ENCODE data around the gene TAF8. TPM values are rescaled to one million over a fixed set of nuclear protein-coding genes. Genes with fewer than 3 reads are reported as not detected.

Gene TAF8
- total RNA-seq, 4 donors from 2014 or later = 16.3 to 49.2 (median 35.6) TPM

- Histone ChIP-seq H3K27me3 (peaks cover 5 to 13% (median 8%) of the 10 kb centered on the region in 3 donors), H3K36me3 (no peaks in the 10 kb centered on the region), H3K27ac (no peak overlapping the region)
Measured at GRCh38 chr6:42100029-42100901, 49.9 kb downstream of the TAF8 start.

GRCh38 chr6:42101186-42101657, 50.9 kb downstream of the TAF8 start:
- TF ChIP-seq POLR2A (IDR thresholded peaks at IDR 0.05) (no peak), CTCF (IDR thresholded peaks at IDR 0.05 in 4 of 5, conservative IDR thresholded peaks at IDR 0.05 in 1 of 5) (no peak)
- no peak for ATAC-seq
- in situ Hi-C loops (cut with MboI; ENCODE audit: low sequenced_read_pairs in 4 of 4) (no loop called here), intact Hi-C loops (cut with DNase I; ENCODE audit: low total_unique reads) (no loop called here)
- no peak overlapping the region for H3K27ac ChIP-seq
- no peak overlapping the region for H3K4me3 ChIP-seq
- H3K36me3 ChIP-seq = no peaks in the 10 kb centered on the region
- H3K4me1 ChIP-seq = no peaks in the 10 kb centered on the region
- DNase-seq = no peak
- no peaks in the 10 kb centered on the region for H3K9me3 ChIP-seq
- H3K27me3 ChIP-seq = peaks cover 5 to 15% (median 13%) of the 10 kb centered on the region in 3 donors

More at GRCh38 chr6:42100029-42100901, 49.9 kb downstream of the TAF8 start:
- H3K9me3 ChIP-seq = no peaks in the 10 kb centered on the region
- intact Hi-C loops (cut with DNase I; ENCODE audit: low total_unique reads) (no loop called here), in situ Hi-C loops (cut with MboI; ENCODE audit: low sequenced_read_pairs in 4 of 4) (no loop called here)
- H3K4me1 ChIP-seq = no peaks in the 10 kb centered on the region
- DNase-seq (no peak), ATAC-seq (no peak)
- TF ChIP-seq POLR2A (IDR thresholded peaks at IDR 0.05) = no peak
- TF ChIP-seq CTCF (IDR thresholded peaks at IDR 0.05 in 4 of 5, conservative IDR thresholded peaks at IDR 0.05 in 1 of 5) = no peak
- no peak overlapping the region for H3K4me3 ChIP-seq

GRCh38 chr6:42103216-42103615, 52.9 kb downstream of the TAF8 start:
- TF ChIP-seq CTCF (IDR thresholded peaks at IDR 0.05 in 4 of 5, conservative IDR thresholded peaks at IDR 0.05 in 1 of 5) (no peak), POLR2A (IDR thresholded peaks at IDR 0.05) (no peak)
- intact Hi-C loops (cut with DNase I; ENCODE audit: low total_unique reads) = no loop called here
- in situ Hi-C loops (cut with MboI; ENCODE audit: low sequenced_read_pairs in 4 of 4) = no loop called here
- DNase-seq (no peak), ATAC-seq (no peak)
- no peak overlapping the region for H3K27ac ChIP-seq
- no peaks in the 10 kb centered on the region for H3K36me3 ChIP-seq
- peaks cover 5 to 15% (median 13%) of the 10 kb centered on the region in 3 donors for H3K27me3 ChIP-seq
- H3K9me3 ChIP-seq = no peaks in the 10 kb centered on the region
- H3K4me3 ChIP-seq = no peak overlapping the region
- no peaks in the 10 kb centered on the region for H3K4me1 ChIP-seq

- Histone ChIP-seq H3K4me3 (no peak overlapping the region), H3K27ac (no peak overlapping the region)
Measured at GRCh38 chr6:42103753-42104094, 53.4 kb downstream of the TAF8 start.

More at GRCh38 chr6:42103753-42104094, 53.4 kb downstream of the TAF8 start:
- no peaks in the 10 kb centered on the region for H3K36me3 ChIP-seq
- peaks cover 5 to 15% (median 13%) of the 10 kb centered on the region in 3 donors for H3K27me3 ChIP-seq
- TF ChIP-seq POLR2A (IDR thresholded peaks at IDR 0.05) (no peak), CTCF (IDR thresholded peaks at IDR 0.05 in 4 of 5, conservative IDR thresholded peaks at IDR 0.05 in 1 of 5) (no peak)
- DNase-seq = no peak
- in situ Hi-C loops (cut with MboI; ENCODE audit: low sequenced_read_pairs in 4 of 4) = no loop called here
- ATAC-seq = no peak
- intact Hi-C loops (cut with DNase I; ENCODE audit: low total_unique reads) = no loop called here
- H3K9me3 ChIP-seq = no peaks in the 10 kb centered on the region
- H3K4me1 ChIP-seq = no peaks in the 10 kb centered on the region
